Cardiac septum (tissue), 1 donor: Measurements from ENCODE around the gene KNDC1. TPM values are rescaled to one million over a fixed set of nuclear protein-coding genes. Genes with fewer than 3 reads are reported as not detected.

ENCODE experiments used
- DNase-seq: peaks from one replicate; pipeline ENCODE4 v3.0.0-alpha.2; 2020; ENCODE audit warnings: low spot score
- intact Hi-C: fragments of 100-400 bp; cut with DNase I; formaldehyde crosslinking; loops from one replicate; pipeline ENCODE4 v1.14.0; 2022
- total RNA-seq: library from RNA; stranded (reverse); fragmentation: NEBNext Ultra II Directional; extraction: Animal tissue kit (Norgen Biotek cat#: 25700); gene quantifications from one replicate; pipeline ENCODE4 v1.2.1, GENCODE V29; 2021
- donor health status: DM: no; HTN: no; CAD: no.

The KNDC1 gene
- total RNA-seq, 1 donor from 2014 or later, result 0.05 TPM

DNA sequence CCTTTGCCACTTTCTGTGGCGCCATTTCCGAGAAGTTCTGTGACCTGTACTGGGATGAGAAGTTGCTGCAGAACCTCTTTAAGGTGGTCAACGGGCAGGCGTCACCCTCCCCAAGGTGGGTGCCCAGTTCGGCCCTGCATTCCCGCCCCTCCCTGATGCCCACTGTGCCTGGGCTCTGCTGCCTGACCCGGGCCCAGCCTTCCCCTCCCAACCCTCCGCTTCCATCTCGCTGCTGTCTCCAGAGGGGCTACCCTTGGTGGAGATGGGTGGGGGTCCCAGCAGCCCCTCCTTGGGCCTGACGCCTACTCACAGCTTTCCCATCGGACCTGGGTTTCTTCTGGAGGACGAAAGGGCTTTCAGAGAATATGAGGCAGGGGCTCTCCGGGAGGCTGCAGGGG, 39.5 kb downstream of the KNDC1 start:
- intact Hi-C loops, result no loop called here
- no peak for DNase-seq

DNA sequence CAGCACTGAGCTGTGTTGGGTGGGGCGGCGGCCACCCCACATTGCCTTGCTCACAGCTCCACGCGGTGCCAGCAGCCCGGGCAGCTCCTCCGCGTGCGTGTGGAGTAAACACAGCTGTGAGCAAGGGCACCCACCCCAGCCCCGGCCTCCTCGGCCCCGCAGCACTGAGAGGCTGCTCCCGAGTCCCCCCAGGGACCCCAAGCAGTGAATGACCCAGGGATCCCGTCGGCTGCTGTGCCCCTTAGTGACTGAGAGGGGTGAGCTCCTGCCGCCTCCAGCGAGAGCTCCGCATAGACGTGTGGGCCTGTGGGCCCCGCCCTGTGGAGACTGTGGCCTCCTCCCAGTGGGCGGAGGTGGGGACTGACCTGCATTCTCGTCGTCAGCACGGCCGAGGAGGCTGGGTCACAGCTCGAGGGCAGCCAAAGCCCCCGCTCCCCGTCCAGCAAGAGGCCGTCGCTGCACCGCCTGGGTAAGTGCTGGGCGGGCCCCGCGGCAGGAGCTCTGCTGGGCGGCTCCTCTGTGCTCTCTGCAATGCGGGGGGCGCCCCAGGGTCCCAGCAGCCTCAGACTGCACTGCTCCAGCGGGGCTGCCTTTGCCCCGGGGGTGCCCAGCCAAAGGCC, 40.1 kb downstream of the KNDC1 start:
- intact Hi-C loops, result no loop called here
- no peak for DNase-seq

DNA sequence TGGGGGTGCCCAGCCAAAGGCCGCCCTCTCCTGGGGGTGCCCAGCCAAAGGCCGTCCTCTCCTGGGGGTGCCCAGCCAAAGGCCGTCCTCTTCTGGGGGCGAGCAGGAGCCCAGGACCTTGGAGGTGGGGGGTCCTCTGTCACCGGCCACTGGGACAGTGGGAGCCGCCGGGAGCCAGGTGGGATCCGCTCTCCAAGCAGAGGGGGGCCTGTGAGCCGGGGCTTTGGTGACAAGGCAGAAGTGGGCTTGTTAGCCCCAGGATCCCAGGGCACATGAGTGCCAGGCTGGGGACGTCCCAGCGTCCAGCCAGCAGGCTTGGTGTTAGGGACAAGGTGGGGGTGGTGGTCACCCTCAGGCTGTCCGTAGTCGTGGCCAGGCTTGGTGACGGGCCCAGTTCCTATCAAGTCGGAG, 40.6 kb downstream of the KNDC1 start:
- intact Hi-C loops, result no loop called here
- DNase-seq, result no peak

DNA sequence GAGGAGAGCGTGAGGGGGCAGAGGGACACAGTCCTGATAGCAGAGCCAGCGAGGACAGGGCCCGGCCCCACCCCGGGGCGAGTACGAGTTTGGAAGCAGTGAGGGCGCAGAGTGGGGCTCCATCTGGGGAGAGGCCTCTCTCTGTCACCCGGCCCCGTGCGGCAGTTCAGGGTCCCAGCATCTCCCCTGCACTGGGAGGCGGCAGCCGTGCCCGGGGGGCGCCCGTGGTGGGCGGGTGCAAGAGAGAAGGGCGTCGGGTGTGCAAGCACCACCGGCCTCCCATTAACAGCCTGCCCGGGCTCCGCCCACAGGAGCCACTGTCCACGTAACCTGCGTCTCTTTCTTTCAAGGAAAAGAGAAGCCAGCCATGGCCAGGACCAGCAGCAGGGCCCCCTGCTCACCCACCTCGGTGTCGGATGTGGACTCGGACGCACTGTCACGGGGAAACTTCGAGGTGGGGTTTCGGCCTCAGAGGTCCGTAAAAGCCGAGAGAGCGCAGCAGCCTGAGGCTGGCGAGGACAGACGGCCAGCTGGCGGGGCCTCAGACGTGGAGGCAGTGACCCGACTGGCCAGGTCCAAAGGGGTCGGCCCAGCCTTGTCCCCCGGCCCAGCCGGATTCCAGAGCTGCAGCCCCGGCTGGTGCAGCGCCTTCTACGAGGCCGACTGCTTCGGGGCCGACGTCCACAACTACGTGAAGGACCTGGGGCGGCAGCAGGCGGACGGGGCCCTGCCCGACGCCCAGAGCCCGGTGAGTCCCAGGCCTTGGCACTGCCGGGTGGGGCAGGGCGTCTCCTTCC, 41.3 kb downstream of the KNDC1 start:
- intact Hi-C loops, result no loop called here
- DNase-seq, result no peak

DNA sequence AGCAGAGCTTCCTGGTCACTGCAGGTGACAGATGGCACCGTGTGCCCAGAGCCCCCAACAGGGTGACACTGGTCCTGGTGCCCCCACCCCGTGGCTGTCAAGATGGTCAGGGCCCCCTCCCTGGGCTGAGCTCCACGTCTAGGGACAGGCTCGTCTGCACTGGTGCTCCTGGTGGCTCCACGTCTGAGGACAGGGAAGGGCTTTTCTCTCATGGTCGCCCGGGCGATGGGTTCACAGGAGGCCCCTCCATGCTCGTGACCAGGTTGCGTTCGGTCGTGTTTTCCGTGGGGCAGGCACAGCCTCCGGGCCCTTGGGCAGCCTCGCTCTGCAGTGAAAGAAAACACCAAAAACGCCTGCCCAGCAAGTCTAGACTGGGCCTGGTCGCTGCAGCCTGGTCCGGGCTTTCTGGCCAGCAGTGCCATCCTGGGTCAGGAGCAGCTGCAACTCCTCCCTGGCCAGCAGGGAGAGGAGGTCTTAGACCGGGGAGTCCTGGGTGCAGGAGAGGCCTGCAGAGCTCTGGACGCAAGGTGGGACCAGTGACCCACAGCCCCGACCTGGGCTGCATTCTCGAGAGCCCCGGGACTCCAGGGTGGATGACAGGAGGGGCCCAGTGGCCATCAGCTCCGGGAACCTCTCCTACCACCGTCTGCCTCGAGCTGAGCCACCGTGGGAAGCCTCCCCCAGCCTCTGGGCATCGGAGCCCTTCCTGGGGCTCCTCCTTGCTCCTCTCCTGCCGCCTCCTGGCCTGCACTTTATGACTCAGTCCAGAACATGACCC, 42.1 kb downstream of the KNDC1 start:
- intact Hi-C loops, result no loop called here
- no peak for DNase-seq

DNA sequence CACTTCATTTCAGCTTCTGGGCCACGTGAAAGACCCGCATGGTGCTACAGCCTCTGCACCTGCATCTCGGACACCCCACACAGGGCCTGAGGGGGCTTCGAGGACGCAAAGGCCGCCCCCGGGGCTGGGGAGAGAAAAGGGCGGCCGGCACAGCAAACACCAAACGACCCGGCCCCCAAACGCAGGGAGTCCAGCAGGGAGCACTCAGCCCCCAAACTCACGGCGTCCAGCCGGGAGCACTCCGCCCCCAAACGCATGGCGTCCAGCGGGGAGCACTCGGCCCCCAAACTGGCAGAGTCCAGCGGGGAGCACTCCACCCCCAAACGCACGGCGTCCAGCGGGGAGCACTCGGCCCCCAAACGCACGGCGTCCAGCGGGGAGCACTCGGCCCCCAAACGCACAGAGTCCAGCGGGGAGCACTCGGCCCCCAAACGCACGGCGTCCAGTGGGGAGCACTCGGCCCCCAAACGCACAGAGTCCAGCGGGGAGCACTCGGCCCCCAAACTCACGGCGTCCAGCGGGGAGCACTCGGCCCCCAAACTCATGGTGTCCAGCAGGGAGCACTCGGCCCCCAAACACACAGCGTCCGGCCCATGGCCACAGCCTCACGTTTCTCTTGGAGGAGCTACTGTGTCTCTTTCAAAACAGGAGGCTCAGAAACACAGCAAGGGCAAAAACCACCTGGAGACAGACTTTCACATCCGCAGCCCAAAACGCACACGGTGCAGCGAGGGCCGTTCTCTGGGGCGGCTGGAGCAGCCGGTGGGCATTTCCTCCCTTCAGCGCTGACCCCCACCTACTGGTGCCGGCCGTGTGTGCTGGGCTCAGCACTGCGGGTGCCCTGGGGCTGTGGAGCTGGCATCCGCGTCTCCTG, 43.0 kb downstream of the KNDC1 start:
- DNase-seq, result no peak
- intact Hi-C loops, result no loop called here

DNA sequence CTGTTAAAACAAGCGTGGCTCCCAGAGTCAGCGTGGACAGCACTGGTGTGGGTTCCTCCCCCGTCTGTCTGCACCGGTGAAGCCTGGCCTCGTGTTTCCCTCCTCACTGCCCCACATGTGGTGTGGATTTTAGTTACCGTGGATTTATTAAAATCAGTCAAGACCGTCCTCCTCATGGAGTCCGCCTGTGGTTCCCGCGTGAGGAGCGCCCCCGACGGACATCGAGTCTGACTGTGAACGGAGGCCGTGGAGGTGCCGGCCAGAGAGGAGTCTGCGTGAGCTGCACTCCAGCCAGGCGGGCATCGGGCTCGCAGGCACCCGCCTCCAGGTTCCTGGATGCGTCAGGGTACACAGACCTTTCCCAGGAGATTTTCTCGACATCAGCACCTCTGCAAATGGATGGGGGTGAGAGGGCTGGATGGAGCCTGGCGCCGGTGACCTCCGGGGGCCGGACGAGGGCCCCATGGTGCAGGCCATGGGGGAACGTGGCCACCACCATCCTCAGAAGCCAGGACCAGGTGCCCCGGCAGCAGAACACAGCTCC, 43.7 kb downstream of the KNDC1 start:
- DNase-seq, result no peak
- intact Hi-C loops, result no loop called here

DNA sequence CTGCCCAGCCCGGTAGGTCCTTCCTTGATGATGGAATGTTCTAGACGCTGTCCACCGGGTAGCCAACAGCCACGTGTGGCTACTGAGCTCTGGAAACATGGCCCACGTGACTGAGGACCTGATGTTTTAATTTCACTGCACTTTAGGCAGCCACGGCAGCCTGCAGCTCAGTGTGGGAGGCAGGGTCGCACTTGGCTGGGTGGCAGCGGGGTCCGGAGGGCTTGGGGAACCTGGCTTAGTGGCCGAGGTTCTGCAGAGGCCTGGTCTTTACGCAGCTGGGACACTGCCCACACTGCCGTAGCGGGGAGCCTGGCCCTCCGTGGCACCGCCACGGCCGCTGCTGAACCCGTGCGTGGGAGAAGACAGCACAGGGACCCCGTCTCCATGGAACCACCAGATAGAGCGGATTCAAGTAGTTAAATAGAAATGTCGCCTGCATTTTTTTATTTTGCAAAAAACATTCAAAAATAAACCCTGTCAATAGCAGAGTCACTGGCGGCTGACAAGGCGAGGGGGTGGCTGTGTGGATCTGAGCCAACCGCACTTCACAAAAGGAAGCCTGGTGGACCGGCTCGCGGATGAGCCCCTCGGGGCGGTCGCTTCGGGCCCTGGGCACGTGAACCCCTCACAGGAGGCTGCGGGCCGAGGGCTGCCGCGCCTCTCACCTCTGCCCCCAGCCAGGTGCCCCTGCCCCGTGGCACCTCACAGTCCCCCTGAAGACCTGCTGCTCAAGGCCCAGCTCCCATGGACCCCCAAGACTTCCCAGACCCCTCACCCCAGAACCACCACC, 44.4 kb downstream of the KNDC1 start:
- intact Hi-C loops, result no loop called here
- DNase-seq, result no peak

DNA sequence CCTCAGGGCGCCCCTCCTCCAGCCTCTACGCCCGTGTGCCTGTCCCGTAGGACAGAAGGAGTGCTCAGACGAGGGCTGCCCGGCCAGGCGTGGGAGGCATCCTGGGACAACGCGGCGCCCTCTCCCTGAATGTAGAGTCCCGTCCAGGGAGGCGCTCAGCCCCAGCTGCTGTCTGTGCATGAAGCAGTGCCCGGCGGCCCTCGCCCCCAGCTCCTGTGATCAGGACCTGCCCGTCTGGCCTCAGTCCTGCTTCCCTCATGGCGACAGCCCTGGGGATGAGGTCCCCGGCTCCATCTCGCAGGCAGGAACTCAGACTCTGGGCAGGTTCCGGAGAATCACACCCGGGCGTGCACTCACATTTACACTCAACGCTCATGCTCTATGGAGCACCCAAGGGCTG, 45.1 kb downstream of the KNDC1 start:
- DNase-seq, result no peak
- intact Hi-C loops, result no loop called here

DNA sequence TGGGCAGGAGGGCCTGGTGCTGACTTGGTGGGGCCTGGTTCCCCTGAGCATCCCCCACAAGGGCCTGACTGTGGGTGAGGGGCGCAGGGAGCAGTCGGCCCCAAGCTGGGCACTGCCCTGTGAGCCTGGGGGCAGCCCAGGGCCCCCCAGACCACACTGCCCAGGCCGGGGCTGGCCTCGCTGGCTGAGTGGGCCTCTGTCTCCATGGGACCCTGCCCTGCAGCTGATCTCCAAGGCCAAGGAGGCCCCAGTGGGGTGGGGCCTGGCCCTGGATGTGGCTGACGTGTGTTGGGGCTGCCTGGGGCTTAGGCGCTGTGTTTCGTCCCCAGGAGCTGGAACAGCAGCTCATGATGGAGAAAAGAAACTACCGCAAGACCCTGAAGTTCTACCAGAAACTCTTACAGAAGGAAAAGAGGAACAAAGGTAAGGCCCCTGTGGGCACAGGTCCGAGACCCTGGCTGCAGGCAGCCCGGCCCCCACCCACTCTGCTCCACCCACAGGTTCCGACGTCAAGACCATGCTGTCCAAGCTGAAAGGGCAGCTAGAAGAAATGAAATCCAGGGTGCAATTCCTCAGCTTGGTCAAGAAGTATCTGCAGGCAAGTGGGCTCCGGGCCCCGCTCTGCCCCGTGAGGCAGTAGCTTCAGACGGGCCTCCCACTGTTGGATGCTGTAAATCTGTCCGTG, 46.5 kb downstream of the KNDC1 start:
- intact Hi-C loops, result no loop called here
- no peak for DNase-seq

DNA sequence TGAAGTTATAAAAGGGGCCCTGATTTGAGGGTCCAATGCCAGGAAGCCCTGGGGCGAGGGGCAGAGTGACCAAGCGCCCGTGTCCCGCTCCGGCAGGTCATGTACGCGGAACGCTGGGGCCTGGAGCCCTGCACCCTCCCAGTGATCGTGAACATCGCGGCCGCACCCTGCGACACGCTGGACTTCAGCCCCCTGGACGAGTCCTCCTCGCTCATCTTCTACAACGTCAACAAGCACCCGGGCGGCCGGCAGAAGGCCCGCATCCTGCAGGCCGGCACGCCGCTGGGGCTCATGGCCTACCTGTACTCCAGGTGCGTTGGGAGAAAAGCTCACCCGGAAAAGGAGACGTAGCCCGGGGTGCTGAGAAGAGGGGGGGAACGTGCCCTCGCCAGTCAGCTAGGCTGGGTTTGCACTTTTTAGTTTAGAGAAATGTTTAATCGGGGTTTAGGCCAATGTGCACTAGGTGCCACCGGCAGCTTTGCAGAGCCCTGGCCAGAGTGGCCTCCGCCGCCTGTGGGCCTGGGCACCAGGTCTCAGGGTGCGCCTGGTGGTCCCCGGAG, 47.1 kb downstream of the KNDC1 start:
- intact Hi-C loops, result no loop called here
- DNase-seq, result no peak

DNA sequence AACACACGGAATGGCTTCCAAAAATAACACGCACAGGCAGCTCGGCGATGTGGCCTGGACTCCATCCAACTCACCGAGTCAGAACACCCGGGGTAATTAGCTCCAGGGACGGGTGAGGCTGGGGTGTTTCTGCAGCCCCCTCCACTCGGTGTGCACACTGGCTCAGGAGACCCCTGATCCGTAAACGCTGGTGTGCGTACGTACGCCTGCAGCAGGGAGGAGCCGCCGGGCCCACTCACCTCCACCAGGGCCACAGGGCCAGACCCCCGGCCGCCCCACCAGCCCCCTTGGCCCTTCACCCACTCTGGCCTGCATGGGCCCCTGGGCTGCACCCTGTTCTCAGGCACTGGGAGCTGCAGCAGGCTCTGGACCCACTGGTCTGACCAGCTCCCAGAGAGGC, 47.6 kb downstream of the KNDC1 start:
- intact Hi-C loops, result no loop called here
- no peak for DNase-seq

DNA sequence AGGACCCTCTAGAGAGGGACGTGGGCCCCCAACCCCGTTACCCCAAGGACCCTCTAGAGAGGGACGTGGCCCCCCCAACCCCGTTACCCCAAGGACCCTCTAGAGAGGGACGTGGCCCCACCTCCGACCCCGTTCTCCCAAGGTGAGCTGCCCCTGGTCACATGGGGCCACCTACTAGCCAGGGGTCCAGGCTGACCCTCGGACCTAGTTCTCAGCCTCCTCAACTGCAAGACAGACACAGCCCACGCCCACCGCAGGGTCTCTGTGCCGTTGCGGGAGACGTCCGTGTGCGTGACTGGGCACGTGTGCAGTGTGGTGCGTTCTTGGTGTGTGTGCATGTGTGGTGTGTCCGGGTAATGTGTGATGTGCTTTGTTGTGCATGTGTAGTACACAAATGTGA, 48.4 kb downstream of the KNDC1 start:
- intact Hi-C loops, result no loop called here
- DNase-seq, result no peak

DNA sequence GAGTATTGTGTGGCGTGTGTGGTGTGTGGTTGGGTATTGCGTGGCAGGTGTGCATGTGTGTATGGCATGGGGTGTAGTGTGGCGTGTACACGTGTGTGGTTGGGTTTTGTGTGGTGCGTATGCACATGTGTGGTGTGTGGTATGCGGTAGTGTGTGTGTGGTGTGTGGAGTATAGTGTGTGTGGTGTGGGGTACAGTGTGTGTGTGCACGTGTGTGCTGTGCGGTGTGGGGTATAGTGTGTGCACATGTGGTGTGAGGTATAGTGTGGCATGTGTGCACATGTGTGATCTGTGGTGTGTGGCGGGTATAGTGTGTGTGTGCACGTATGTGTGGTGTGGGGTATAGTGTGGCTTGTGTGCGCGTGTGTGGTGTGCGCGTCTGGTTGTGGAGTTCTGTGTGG, 49.1 kb downstream of the KNDC1 start:
- DNase-seq, result no peak

DNA sequence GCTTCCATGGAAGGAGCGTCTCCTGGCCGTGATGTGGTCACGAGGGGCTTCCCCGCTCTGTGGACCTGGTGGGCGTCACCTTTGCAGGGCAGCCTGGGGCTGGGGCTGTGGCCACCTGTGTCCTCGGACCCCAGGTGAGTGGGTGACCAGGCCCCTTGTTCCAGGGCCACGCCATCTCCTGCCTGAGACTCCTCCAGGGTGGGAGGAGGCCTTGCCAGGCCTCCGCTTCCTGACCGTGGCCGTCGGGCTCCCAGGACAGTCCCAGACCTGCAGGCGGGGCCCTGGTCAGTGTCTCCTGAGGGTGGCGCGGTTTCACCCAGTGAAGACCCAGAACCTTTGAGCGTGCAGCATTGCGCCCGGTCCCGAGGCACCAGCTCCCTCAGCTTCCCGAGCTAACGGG, 49.6 kb downstream of the KNDC1 start:
- DNase-seq, result no peak
- intact Hi-C loops, result no loop called here

More for the DNA sequence above, 49.1 kb downstream of the KNDC1 start:
- intact Hi-C loops, result no loop called here

DNA sequence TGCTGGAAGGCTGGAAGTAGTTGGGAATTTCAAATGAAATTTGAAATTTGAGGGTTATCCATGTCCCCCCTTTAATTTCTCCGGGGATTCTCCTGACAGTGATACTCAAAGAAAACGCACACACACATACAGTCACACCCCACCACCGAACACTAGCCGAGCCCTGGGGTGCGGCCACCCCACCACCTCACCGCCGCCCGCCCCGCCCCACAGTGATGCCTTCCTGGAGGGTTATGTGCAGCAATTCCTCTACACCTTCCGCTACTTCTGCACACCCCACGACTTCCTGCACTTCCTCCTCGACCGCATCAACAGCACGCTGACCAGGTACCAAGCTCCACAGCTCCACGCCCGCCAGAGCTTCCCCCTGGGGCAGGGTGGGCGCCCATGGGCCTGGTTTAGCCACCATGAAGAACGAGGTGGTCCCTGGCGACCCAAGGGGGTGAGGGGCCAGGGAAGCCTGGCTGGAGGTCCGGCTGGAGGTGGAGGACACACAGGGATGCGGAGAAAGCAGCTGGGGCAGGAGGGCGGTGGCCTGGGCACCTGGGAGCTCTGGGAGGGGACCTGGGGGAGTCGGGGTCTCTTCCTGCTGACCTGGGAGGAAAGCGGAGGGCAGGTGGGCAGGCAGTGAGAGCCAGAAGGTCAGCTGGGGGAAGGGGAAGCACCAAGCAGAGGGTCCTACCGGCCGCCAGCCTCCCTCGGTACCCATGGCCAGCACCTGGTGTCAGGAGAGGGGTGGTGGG, 50.5 kb downstream of the KNDC1 start:
- DNase-seq, result no peak
- intact Hi-C loops, result no loop called here

DNA sequence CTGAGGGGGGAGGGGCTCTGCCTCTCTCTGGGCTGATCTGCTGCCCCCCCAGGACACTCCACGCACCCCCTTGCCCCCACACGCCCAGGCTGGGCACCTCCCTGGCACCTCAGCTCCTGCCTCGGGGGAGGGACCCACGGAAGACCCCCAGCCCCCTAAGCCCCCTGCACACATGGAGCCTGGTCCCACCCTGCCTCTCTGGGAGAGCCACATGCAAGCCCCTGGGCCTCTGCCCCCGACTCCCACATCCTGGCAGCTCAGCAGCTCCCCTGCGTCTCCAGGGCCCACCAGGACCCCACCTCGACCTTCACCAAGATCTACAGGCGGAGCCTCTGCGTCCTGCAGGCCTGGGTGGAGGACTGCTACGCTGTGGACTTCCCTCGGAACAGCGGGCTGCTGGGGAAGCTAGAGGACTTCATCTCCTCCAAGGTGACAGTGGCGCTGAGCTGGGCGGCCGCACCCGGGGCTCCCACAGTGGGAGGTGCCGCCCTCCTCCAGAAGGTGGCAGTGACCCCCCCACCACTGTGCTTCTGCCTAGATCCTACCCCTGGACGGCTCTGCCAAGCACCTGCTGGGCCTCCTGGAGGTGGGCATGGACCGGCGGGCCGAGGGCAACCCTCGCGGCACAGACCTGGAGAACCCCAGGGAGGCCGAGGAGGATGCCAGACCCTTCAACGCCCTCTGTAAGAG, 51.3 kb downstream of the KNDC1 start:
- intact Hi-C loops, result no loop called here
- DNase-seq, result no peak
